Measurements from ENCODE around the gene EFEMP2.

Gene EFEMP2

DNA sequence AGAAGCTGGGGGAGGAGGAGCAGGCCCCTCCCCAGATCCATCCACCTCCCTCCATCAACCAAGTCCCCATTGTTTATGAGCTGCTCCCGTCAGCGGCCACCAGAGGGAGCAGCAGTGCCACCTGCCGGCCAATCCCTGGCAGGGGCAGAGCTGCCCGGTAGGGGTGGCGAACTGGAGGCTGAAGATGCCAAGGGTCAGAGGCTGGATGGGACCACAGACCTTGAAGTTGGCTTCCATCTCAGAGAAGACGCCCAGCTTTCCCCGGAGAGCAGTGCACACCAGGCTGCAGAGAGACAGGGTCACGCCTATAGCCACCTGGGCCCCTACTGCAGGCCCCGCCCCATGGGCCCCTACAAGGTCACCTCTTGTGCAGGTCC, 12.1 kb upstream of the EFEMP2 start:
- DNase-seq: peak; percentile 82

DNA sequence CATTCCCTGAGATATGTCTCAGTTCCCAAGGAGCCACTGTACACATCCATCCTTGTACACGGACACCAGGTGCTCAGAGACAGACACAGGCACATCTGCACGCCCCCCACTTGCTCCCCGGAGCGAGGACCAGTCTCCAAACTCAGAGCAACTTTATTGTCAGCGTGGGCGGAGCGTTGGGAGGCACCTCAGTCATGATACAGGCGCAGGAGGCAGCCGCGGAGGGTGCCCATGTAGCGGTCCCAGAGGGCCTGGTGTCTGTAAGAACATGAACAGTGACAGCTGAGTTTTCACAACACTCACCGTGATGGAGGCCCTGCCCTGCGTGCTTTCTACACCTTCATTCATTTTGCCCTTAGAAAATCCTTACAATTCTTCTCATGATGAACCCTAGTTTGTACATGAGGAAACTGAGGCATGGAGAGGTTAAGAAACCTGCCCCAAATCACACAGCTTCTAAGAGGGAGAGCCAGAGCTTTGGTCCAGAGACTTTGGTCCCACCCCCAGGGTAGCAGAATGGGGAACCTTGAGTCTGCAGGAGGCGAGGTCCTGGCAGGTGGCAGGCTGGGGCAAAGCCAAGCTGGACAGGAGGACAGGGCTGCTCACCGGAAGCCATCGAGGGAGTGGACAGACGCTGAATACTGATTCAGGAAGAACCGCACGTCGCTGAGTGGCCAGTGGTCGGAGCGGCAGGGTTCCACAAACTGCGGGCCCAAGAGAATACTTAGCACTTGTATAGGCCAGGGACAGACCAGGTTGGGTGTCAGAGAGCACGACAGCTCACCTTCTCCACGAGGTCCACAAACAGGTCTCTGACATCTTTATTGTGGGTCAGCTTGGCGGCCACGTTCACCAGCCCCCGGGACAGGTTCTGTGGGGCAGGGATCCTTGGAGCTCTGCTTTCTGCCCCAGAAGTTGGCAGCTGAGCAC, 11.5 kb upstream of the EFEMP2 start:
- DNase-seq: no peak

DNA sequence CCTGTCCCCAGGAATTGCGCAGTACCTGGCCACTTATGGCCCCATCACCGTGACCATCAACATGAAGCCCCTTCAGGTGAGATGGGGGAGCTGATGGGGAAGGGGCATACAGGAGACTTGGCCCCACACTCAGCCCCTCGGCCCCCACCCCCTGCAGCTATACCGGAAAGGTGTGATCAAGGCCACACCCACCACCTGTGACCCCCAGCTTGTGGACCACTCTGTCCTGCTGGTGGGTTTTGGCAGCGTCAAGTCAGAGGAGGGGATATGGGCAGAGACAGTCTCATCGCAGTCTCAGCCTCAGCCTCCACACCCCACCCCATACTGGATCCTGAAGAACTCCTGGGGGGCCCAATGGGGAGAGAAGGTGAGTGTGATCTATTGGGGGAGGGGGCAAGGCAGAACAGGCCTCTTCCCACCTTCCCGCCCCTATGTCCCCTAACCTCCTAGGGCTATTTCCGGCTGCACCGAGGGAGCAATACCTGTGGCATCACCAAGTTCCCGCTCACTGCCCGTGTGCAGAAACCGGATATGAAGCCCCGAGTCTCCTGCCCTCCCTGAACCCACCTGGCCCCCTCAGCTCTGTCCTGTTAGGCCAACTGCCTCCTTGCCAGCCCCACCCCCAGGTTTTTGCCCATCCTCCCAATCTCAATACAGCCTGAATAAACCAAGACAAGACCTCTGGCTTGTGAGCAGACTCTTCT, 10.6 kb upstream of the EFEMP2 start:
- DNase-seq: no peak

DNA sequence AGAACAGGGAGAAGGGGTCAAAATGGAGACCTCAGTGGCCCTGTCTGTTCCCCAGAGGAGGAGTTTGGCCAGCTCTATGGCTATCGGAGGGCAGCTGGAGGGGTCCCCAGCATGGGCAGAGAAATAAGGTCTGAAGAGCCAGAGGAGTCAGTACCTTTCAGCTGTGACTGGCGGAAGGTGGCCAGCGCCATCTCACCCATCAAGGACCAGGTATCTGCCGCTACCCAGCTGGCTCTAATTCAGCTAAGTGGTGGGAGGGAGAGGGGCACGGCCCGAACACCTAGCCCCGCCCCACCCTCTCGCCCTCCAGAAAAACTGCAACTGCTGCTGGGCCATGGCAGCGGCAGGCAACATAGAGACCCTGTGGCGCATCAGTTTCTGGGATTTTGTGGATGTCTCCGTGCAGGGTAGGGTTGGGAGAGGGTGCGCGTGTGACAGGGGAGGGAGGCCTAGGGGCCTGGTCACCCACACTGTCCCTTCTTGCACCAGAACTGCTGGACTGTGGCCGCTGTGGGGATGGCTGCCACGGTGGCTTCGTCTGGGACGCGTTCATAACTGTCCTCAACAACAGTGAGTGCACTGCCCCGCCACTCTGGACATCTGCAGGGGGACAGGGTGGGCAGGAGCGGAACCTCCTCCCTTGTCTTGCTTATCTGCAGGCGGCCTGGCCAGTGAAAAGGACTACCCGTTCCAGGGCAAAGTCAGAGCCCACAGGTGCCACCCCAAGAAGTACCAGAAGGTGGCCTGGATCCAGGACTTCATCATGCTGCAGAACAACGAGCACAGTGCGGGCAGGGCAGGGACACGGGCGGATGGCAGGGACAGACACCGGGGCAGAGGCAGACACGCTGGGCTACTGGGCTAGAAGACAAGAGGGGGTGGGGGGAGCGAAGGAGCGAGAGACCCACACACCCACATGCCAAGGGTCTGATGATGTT, 9.8 kb upstream of the EFEMP2 start:
- DNase-seq: no peak

DNA sequence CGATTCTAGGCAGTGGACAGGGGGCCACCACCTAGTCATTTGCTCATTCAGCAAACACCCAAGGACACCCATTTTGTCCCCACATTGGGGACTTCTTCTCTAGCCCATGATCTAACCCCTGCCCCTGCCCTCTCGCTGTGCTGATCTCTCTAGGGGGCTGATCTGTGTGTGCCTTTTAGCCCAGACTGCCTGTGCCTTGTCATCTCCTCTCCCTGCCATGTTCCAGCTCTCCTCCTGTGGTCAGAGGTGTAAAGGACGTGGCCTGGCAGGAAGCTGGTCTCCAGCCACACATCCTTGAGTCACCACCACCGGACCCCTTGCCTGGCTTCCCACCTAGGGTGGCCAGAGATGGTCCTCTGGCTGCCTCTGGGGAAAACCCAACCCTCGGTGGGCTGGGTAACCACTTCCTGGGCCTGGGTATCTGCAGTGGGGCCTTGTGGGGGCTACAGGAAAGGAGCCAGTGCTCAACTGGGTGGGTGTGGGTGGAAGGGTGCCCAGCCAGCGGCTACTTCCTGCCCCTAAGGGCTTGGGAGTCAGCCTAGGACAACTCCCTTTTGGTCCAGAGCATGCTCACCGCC, 8.3 kb upstream of the EFEMP2 start:
- DNase-seq: no peak

DNA sequence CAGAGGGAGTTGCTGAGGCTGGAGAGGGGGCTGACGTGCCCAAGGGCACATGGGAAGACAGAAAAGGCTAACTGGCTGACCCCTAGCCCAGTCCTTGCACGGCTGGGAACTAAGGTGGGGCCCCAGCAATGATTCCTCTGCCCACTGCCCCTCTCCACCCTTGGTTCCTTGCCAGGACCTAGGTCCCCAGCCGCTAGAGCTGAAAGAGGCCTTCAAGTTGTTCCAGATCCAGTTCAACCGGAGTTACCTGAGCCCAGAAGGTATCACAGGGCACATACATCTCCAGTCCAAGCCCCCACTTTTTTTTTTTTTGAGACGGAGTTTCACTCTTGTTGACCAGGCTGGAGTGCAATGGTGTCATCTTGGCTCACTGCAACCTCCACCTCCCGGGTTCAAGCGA, 7.4 kb upstream of the EFEMP2 start:
- no peak for DNase-seq

DNA sequence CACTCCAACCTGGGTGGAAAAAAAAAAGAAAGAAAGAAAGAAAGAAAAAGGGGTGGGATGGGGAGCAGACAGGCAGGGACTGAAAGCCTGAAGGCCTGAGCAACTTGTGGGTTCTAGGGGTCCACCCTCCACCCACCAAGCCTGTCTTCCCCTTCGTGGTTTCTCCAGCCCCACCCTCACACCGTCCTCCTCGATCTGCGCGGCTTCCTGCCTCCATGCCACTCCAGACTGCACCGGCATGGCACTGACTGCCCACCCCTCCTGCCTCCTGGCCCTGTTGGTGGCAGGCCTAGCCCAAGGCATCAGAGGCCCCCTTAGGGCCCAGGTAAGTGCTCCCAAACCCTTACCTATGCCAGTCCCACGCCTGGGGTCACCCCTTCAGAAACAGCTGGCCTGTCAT, 7.0 kb upstream of the EFEMP2 start, which contains the start of gene CTSW:
TSS of gene CTSW (plus strand) at position 221 of the 400 bp plus-strand sequence. CDS start at position 239, 18 bp downstream.
- peak; percentile 39 for DNase-seq

DNA sequence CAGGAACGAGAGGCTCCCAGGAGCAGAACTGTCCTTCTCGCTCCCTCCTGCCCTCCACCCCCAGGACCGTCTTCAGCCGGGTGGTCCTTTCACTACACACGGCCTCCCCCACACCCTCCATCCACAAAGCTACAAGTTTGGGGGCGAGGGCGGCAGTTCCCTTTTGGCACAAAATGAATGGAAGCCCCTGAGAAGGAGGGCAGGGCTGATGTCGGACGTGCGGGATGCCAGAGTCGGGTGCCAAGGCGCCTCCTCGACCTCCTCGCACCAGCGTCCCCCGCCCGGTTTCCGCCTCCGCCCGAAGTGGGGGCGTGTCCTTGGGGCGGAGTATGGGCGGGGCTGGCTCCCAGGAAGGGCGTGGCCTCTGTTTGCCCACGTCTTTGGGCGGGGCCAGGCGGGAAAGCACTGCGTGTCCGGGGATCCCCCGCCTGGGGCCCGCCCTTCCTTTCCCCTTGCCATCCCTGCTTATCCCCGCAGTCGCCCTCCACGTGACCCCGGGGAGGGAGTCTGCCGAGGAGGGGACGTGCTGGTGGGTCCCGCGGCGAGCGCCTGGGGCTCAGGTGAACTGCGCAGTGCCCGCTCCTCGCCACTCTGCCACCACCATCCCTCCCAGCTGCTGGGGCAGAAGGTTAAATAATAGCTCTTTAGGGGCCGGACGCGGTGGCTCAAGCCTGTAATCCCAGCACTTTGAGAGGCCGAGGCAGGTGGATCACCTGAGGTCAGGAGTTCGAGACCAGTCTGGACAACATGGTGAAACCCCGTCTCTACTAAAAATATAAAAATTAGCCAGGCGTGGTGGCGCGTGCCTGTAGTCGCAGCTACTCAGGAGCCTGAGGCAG, 937 bp upstream of the EFEMP2 start:
- DNase-seq: peak; percentile 96

DNA sequence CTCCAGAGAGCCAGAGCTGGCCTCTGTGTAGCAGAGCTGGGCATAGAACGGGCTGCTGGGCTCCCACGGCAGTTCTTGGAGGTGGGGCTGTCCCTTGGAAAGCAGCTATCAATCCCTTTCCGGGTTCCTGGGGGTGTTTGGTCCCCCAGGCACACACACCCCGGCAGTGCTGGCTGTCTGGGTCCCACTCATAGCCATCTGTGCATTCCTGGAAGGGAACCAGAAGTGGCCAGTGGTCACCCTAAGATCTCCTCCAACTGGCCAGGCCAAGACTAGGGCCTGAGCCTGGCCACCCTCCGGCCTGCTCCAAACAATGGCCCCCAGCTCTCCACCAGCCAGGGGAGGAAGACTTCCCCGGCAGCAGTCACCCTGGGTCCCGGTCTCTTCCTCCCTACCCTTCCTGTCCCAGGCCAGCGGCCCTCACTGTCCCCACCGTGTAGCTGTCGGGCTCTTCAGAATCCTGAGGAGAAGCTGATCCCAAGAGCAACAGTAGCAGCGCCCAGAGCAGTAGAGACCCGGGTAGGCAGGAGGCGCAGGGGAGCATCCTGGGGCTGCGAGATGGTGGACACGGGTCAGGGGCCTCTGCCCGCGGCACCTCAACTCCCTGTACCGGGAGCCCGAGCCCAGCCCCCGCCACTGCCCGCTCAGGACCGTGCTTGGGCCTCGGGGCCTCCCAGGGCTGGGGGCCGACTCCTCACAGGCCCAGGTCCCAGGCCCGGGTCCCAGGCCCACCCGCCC, 620 bp downstream of the EFEMP2 start:
- DNase-seq: no peak

DNA sequence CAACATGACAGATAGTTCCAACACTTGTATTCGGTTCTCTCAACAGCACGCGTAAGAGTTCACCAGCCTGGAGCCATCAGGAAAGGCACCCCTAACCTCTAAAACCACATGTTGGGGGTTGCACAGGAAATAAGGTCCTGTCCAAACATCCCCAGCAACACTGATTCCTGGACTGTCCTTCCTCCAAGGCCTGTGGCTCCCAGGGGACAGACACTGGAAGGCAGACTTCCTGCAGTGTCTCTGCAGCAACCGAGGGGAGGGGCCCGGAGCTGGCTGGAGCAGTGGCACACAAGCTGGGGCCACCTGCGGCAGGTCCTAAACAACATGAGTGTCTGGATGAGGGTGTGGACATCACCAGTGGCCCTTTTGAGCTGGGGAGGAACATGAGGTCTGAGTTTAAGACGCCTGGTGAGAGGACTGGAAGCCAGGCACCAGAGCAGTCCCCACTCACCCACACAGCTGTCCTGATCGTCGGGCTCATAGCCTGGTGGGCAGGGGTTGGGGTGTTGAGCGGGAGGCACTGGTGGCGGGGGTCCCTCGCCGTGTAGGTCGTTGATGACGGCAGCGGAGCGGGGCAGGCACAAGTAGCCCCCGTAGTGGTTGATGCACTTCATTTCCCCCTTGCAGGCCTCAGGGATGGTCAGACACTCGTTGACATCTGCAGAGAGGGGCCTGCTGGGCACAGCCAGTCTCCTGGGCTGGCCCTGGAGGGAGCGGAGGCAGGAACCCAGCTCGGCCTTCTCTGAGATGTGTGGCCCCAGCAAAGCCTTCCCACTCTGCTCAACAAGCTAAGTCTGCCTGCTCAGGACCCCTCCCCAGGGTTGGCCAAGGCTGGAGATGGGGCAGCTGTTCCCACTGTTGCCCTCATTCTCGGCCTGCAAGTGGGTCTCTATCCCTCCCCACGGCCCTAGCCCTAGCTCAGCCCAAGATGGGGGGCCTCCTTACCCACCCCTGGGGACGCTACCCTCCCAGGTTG, 1.6 kb downstream of the EFEMP2 start:
- no peak for DNase-seq

DNA sequence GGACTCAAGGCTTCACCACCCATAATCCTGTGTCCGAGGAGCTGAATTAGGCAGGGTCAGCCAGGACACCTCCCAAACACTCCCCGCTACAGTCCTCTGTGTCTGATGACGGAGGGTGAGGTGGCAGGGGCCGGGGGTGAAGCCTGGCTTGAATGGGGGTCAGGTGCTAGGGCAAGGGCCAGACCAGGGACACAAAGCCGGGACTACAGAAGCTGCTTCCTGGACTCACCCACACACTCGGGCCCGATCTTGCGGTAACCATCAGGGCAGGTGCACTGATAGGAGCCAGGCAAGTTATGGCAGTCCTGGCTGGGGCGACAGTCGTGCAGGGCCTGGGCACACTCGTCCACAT, 2.3 kb downstream of the EFEMP2 start:
- DNase-seq: no peak

DNA sequence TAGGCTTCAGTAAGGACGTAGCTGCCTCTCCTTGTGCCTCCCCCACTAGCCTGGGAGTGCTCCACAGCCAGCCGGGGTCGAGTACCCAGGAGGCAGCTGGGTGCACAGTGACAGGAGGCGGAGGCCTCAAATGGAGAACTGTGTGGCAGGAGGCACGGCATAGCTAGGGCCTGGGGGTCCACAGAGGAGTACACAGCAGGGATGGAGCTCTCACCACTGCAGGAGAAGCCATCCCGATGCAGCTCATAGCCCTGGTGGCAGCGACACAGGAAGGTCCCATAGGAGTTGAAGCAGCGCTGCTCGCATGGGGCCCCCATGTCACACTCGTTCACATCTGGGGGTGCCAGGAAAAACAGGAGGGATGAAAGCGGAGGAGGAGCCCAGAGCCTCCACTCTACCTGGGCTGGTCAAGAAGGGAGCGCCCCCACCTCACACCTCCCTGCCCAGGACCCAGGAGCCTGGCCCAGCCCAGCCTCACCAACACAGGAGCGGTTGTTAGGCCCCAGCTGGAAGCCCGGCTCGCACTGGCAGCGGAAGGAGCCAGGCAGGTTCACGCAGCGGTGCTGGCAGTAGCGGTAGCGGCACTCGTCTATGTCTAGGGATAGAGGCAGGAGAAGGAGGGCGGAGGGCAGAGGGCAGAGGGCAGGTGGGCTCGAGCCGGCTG, 2.8 kb downstream of the EFEMP2 start:
- no peak for DNase-seq

DNA sequence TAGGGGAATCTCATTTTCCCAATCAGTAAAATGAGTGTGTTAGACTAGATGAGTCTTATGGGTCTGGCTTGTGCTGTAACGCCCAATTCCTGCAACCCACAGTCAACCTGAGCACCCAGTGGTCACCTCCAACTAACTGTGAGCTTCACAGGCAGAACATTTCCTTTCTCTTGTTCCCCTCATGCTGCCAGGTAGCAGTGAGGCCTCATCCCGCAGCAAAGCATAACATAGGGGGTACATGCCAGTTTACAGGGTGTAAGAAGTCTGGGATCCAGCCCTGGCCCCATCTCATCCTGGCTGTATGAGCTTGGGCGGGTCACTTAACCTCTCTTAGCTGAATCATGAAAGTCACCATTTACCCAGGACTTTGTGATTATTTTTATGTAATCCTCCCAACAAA, 3.7 kb downstream of the EFEMP2 start:
- DNase-seq: no peak

DNA sequence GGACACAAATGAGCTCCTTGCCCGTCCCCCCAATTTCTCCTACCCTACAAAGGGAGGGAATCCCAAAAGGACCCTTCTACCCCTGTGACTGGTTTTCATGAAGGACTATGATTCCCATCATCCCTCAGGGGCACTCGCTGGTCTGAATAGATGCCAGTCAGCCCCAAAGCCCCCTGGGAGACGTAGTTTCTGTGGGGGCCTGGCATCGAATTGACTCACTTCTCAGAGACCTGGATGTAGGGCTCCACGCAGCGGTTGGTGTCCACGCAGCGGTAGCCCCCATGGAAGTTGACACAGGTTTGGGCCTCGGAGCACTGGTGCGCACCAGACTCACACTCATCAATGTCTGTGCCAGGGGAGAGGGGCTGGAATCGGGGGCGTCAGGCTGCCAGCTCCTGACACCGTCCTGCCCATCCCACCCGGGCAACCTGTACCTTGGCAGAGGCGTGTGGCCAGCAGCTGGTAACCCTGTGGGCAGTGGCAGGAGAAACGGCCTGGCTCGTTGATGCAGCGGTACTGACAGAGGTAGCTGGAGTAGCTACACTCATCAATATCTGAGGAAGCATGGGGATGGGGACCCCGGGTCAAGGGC, 4.4 kb downstream of the EFEMP2 start:
- DNase-seq: no peak

DNA sequence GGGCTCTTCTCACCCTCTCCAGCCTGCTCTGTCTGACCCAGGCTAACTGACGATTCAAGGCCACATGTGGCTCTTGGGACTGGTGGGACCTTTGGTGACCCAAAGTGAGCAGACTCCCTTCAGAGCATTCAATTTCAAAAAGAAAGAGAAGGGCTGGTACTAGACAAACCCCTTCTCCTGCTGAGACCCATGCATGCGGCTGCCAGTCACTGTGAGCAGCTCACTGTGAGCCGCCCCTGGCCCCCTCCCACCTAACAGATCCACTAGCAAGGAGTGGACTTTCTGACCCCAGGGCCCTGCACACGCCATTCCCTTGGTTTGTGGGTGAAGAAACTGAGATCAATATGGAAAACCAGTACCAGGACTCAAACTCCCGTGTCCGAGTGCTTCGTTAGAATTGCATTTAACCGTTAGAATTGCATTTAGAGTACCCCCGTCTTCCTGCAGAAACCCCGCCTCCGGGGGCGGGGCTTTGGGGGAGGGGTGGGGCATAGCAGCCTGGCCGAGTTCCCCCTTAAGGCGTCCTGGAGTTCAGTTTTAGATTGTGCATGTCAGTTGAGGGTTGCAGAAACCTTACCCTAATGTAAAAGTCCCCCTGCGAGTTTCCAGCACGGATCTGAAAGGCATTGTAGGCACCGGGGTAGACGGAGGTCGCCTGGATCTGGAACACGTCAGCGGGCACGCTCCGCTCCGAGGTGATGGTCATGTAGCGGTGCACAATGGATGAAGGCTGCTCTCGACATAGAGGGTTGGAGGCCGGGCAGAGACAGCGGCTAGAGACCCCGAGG, 5.1 kb downstream of the EFEMP2 start:
- no peak for DNase-seq

DNA sequence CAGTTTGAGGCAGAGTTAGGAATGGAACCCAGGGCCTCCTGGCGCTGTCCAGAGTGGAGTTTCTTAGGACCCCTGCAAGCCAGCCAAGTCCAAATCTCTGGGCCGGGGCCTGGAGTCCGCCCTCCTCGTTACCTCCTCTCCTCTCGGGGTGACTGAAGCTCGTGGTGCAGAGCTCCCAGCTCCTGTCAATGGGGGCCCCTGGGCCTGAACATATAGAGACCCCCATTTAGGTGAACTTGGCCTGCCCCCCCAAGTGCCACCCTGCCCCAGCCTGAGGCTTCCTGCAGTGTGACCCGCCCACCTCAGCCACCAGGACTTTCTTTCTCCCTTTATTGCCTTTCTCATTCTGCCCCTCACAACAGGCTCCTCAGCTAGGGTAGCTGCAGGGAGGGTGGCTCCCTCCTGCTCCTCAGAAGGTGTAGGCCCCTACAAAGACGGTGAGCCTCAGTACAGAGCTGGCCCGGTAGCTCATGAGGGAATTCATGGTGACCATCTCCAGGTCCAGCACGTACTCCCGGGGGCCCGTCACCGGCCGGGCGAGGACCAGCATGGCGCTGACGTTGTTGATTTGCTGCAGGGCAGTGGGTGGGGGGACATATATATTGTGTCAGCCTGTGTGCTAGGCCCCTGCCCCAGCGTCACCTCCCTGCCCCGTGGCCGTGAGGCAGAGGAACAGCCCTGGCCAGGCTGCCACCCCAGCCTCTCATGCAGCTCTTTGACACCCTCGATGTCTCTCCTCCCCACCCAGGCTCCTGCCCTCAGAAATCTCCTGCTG, 5.9 kb downstream of the EFEMP2 start:
- DNase-seq: no peak

DNA sequence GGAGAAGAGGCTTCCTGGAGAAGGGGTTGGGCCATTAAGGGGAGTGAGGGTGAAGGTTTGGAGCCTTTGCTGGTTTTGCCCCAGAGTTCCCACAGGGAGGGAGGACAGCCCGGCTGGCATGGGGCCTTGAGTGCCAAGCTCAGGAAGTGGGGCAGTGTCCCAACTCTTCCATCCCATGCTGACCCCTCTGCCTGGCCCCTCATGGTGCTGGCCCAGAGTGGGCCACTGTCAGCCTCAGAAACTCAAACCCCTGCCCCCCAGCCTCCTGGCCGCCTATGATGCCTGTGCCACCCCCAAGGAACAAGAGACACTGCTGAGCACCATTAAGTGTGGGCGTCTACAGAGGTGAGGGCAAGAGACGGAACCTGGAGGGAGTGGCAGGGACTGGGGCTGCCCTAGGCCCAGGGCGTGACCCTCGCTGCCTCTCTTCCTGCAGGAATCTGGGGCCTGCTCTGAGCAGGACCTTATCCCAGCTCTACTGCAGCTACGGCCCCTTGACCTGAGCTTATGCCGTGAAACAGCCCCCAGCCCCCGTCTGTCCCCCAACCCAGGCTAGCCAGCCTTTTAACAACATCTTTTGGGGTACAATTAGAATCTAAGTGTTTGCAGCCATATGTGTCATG, 6.9 kb downstream of the EFEMP2 start:
- DNase-seq: no peak

Data from activated CD8-positive, alpha-beta memory T cell treated with anti-CD3 and anti-CD28 coated beads, Interleukin-2, amount 50 U/mL, for 4 hours (primary cell).